Ishikawa (cell line): ENCODE data around the gene DPYD.

Source experiments
- CEBPB ChIP-seq: IDR thresholded peaks from 2 replicates; pipeline ENCODE4 v1.6.1; 2012
- CREB1 ChIP-seq: IDR thresholded peaks from 2 replicates; pipeline ENCODE4 v1.6.1; 2012; ENCODE audit warnings: low read depth
- EGR1 ChIP-seq: IDR thresholded peaks from 2 replicates; pipeline ENCODE4 v1.6.1; 2012
- EP300 ChIP-seq: IDR thresholded peaks from 2 replicates; pipeline ENCODE4 v1.6.1; 2012; ENCODE audit warnings: borderline replicate concordance
- FOXM1 ChIP-seq: IDR thresholded peaks from 2 replicates; pipeline ENCODE4 v1.6.1; 2012; ENCODE audit warnings: low read depth, borderline replicate concordance
- MAX ChIP-seq: IDR thresholded peaks from 2 replicates; pipeline ENCODE4 v1.6.1; 2012
- NFIC ChIP-seq: IDR thresholded peaks from 2 replicates; pipeline ENCODE4 v1.6.1; 2012
- RAD21 ChIP-seq: IDR thresholded peaks from 2 replicates; pipeline ENCODE4 v1.6.1; 2012; ENCODE audit warnings: low read depth
- TAF1 ChIP-seq: IDR thresholded peaks from 2 replicates; pipeline ENCODE4 v1.6.1; 2012; ENCODE audit warnings: low read depth, mild to moderate bottlenecking
- TCF12 ChIP-seq: IDR thresholded peaks from 2 replicates; pipeline ENCODE4 v1.6.1; 2012; ENCODE audit warnings: low read depth
- TEAD4 ChIP-seq: IDR thresholded peaks from 2 replicates; pipeline ENCODE4 v1.6.1; 2012
- USF1 ChIP-seq: IDR thresholded peaks from 2 replicates; pipeline ENCODE4 v1.6.1; 2012
- YY1 ChIP-seq: IDR thresholded peaks from 2 replicates; pipeline ENCODE4 v1.6.1; 2012; ENCODE audit warnings: low read depth
- ZBTB7A ChIP-seq: IDR thresholded peaks from 2 replicates; pipeline ENCODE4 v1.6.1; 2012; ENCODE audit warnings: low read depth
- TF ChIP-seq, protein P1 (sequence below): IDR thresholded peaks from 2 replicates; pipeline ENCODE4 v1.6.1; 2012; ENCODE audit warnings: low read depth, mild to moderate bottlenecking

Gene DPYD

GRCh38 chr1:97145321-97145956, 775.4 kb downstream of the DPYD start:
- no peak for TF ChIP-seq YY1
- peak; percentile 74 for TF ChIP-seq USF1
- TF ChIP-seq EP300, result no peak
- no peak for TF ChIP-seq CEBPB
- TF ChIP-seq TAF1, result no peak
- peak; percentile 57; the same call in 1 of the 2 replicates for TF ChIP-seq NFIC
- peak; percentile 54 for TF ChIP-seq MAX
- TF ChIP-seq ZBTB7A, result no peak
- TF ChIP-seq TCF12, result 0 out of 2 replicates have a peak, but pooled peaks have one; percentile 29
- TF ChIP-seq TEAD4, result peak; percentile 55
- TF ChIP-seq CREB1, result no peak
- no peak for TF ChIP-seq RAD21
- TF ChIP-seq FOXM1, result no peak

DNA sequence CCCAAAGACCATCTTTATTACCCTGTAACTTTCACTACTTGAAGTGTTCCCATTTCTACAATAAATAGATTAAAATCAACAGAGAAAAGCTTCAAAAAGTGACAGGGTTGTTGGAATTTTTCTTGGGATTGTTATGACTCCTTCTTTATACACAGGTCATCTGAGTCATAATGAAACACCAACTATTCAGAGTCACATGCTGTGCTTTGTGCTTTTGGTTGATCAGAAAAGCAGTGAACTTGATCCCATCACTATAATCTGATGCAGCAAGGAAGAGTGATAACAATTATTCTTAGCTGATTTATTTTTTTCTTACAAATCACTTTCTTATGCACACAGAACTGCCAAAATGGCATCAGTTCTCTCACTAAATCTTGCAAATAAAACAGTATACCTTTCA, 776.3 kb downstream of the DPYD start:
- TF ChIP-seq MAX, result no peak
- TF ChIP-seq USF1, result no peak
- TF ChIP-seq ZBTB7A, result no peak
- no peak for TF ChIP-seq EGR1
- no peak for TF ChIP-seq RAD21
- TF ChIP-seq YY1, result no peak
- no peak for TF ChIP-seq FOXM1
- TF ChIP-seq TCF12, result no peak
- TF ChIP-seq TEAD4, result no peak
- TF ChIP-seq, protein P1, sequence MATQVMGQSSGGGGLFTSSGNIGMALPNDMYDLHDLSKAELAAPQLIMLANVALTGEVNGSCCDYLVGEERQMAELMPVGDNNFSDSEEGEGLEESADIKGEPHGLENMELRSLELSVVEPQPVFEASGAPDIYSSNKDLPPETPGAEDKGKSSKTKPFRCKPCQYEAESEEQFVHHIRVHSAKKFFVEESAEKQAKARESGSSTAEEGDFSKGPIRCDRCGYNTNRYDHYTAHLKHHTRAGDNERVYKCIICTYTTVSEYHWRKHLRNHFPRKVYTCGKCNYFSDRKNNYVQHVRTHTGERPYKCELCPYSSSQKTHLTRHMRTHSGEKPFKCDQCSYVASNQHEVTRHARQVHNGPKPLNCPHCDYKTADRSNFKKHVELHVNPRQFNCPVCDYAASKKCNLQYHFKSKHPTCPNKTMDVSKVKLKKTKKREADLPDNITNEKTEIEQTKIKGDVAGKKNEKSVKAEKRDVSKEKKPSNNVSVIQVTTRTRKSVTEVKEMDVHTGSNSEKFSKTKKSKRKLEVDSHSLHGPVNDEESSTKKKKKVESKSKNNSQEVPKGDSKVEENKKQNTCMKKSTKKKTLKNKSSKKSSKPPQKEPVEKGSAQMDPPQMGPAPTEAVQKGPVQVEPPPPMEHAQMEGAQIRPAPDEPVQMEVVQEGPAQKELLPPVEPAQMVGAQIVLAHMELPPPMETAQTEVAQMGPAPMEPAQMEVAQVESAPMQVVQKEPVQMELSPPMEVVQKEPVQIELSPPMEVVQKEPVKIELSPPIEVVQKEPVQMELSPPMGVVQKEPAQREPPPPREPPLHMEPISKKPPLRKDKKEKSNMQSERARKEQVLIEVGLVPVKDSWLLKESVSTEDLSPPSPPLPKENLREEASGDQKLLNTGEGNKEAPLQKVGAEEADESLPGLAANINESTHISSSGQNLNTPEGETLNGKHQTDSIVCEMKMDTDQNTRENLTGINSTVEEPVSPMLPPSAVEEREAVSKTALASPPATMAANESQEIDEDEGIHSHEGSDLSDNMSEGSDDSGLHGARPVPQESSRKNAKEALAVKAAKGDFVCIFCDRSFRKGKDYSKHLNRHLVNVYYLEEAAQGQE, result no peak
- TF ChIP-seq CEBPB, result no peak
- TF ChIP-seq NFIC, result no peak
- TF ChIP-seq EP300, result no peak

DNA sequence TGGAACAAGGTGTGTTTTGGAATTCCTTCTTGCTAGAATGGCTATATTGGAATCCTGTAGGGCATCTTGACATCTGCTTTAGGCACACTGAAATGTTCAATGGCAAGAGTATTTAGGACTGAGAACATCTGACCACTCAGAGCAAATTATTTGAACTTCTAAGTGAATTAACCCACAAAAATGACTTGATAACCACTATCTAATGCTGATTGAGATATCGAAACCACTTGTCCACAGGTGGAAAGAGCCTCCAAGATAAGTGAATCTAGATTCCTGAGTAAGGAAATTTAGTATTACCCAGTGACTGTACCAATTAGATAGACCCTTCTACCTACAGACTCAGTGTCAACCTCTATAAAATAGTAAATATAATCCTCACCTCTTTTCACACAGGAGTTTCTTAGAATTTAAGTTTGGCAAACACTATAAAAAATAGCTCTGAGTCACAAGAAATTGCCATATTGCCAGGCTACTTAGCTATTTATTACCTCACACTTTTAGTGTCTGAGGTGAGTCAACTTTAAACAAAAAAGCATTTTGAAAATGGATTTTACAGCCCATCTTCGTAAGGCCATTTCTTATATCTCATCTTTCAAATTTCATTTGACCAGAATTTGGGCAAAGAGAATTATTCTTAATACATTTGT, 777.5 kb downstream of the DPYD start:
- TF ChIP-seq, protein P1, result no peak
- TF ChIP-seq RAD21, result no peak
- TF ChIP-seq USF1, result no peak
- TF ChIP-seq TEAD4, result no peak
- TF ChIP-seq CEBPB, result no peak
- no peak for TF ChIP-seq YY1
- no peak for TF ChIP-seq EGR1
- no peak for TF ChIP-seq EP300
- TF ChIP-seq NFIC, result no peak
- TF ChIP-seq FOXM1, result no peak
- no peak for TF ChIP-seq TCF12
- TF ChIP-seq CREB1, result no peak
- no peak for TF ChIP-seq ZBTB7A
- no peak for TF ChIP-seq MAX
- TF ChIP-seq TAF1, result no peak

- TF ChIP-seq EP300, result no peak
- TF ChIP-seq YY1, result no peak
- TF ChIP-seq NFIC, result no peak
- no peak for TF ChIP-seq RAD21
- TF ChIP-seq FOXM1, result no peak
These were observed 780.2 kb downstream of the DPYD start for GRCh38 chr1:97140611-97141010.

DNA sequence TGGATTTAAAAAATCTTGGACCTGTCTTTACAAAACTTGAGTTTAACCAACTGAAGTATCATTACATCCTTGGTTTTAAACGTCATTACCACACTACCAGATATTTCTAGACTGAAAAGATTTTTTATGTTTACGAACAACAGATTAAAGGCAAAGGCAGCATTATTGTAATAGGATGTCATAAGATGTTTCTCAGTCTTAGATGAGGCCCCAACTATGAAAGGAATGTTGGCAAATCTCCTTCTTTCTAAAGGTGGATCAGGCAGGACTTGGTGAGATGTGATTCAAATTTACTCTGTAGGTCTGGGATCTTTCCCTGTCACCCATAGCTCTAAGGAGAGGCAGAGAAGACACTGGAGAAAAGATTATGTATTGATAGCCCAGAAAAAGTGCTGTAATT, 781.3 kb downstream of the DPYD start:
- TF ChIP-seq TAF1, result no peak
